GM21526 (cell line): ENCODE results near the gene IL20RB.
A peak's percentile ranks its signal among the peaks of the same experiment; 100 is the strongest.
"Not testable (repeated sequence)": the region's sequence is repeated elsewhere in the genome, so short reads cannot be mapped to it uniquely, and the experiment has no call there.

Experiments used
- ATAC-seq: cut with Tn5 transposase; IDR thresholded peaks from one replicate; pipeline ENCODE4 v1.9.1; 2021; ENCODE audit warnings: moderate library complexity; ENCODE audit not compliant: unreplicated experiment, low FRiP score

The IL20RB gene

DNA sequence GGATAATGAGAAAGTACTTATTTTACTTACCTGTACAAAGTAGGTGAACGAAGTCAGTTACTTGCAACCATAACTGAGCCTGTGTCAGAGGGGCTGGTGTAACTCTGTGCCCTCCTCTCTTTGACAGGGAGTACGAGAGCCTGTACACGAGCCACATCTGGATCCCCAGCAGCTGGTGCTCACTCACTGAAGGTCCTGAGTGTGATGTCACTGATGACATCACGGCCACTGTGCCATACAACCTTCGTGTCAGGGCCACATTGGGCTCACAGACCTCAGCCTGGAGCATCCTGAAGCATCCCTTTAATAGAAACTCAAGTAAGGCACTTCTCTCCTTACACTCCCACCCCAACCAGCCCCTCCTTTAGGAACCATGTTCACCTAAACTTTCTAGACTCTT, 24.2 kb downstream of the IL20RB start:
- ATAC-seq, result no peak

GRCh38 chr3:136982520-136983138, 24.8 kb downstream of the IL20RB start:
- ATAC-seq, result no peak

DNA sequence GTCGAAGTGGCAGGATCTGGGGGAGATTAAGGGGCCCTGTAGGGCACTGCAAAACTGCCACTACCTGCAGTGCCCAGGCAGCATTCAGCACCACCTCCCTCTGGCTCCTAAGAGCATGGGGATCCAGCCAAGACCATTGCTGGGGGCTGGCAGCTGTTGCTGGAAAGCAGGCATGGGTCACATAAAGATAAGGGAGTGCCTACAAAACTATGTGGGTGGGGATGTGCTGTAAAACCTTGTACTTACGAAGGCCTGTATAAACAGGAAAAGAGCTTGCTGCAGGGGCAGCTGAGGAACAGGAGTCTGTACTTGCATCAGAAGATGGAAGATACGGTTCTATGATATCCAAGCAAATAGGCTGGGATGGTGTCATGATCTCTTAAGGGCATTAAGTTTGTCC, 27.1 kb downstream of the IL20RB start:
- ATAC-seq, result no peak

DNA sequence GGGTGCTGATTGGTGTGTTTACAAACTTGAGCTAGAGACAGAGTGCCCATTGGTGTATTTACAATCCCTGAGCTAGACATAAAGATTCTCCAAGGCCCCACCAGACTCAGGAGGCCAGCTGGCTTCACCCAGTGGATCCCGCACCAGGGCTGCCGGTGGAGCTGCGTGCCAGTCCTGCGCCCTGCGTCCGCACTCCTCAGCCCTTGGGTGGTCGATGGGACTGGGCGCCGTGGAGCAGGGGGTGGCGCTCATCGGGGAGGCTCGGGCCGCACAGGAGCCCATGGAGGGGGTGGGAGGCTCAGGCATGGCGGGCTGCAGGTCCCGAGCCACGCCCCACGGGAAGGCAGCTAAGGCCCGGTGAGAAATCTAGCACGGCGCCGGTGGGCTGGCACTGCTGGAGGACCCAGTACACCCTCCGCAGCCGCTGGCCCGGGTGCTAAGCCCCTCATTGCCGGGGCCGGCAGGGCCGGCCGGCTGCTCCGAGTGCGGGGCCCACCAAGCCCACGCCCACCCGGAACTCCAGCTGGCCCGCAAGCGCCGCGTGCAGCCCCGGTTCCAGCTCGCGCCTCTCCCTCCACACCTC, 29.7 kb downstream of the IL20RB start:
- not testable (repeated sequence) for ATAC-seq

DNA sequence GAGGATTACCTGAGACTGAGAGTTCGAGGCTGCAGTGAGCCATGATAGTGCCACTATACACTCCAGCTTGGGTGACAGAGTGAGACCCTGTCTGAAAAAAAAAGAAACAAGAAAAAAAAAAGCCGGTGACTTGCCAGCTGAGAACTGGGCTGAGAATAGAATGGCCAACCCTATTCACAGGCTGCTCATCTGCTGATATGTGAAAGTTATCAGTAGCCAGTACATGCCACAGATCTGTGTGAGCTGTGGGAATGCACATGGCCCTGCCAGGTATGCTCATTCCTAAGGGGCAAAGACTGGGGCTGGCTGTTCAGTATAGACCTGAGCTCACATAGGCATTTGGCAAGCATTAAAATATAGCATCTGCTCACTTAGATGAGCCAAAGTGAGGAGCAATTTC, 30.9 kb downstream of the IL20RB start:
- no peak for ATAC-seq

DNA sequence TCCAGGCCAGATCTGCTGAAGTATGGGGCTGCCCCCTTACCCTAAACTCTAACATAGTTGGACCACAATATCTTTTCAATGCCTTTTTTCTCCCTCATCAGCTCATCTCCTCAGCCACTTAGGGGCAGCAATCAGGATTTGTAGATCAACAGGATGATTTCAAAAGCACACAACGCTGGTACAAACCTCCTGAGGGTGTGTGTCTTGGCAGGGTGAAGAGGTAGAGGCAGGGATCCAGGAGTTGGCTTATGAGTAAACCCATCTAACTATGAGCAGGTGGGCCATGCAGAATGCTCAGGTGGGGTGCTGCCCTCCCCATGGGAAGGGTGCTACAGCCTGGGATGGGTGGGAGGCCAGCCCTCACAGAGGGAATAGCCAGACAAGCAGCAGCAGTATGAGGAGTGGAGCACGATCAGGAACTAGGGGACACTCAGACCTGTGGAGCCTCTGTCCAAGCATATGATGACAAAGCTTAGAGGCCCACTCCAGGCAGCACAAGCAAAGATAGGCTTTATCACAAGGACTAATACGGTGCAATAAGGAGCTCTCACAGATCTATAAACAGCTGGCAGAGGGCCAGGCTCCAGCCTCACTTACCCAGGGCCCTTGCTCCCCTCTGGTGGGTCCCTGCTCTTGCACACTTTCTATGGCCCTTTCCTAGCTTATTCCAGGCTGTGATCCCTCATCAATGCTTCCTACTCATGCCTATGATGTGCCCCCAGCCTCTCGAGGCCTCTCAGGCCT, 32.2 kb downstream of the IL20RB start:
- ATAC-seq, result no peak

- no peak for ATAC-seq
These were observed 33.0 kb downstream of the IL20RB start for GRCh38 chr3:136990826-136991225.

DNA sequence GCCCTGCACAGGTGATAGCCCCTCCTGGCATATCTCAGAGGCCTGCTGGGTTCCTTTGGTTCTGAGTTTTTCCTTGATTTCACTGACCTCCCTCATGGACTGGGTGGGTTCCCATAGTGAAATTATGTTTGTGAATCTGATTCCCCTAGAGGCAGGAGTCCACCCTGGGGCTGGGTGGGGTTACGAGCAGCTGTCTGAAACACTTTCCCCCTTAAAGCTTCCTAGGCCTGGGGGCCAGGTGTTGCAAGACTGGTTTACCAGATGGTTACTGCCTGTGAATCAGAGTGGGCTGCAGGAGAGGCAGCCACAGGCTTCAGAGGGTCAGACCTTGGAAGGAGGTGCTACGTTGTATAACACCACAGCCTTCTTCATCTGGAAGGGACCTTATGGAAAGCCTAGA, 34.3 kb downstream of the IL20RB start:
- no peak for ATAC-seq

DNA sequence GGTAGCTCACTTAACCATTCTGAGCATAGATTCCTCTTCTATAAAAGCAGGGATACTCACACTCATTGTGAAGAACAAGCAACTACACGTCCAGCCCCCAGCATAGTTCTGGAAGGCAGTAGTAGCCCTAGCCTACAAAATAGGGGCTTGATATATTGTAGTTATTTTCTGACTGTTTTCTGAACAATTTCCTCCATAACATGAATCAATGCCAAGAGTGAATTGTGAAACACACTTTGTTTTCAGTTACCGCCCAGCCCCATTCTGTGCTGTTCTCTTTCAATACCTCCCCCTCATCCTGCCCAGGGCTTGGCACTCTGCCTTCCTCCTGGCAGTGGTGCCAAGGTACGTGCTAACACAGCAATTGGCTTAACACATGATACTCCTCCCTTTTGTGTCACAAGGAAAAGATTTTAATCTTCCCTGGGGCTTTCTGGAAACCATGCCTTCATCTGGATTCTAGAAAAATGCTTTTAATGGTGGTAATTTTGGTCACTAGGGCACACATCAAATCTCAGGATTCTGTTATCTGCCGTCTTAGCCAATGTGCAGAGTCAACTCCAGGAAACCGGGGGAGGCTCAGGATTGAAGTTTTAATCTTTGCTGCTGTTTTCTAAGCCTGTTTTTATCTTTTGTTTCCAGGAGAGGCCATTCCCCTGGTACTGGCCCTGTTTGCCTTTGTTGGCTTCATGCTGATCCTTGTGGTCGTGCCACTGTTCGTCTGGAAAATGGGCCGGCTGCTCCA, 37.2 kb downstream of the IL20RB start:
- no peak for ATAC-seq

DNA sequence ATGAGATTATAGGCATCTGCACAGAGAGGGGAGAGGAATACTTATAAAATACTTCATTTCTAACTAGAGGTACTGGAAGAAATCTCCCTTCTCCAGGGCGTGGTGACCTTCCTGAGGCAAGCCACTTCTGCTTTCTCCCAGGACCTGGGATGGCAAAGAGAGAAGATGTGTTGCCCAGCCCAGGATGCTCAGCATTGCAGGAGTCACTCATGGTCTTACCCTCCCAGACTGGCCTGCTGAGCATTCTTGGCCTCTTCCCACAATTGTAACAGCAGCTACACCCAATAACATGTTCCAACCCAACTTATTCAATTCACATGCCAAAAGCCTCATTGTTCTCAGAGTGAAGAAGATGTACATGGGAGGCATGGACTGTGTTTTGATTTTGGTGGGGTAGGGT, 37.9 kb downstream of the IL20RB start:
- ATAC-seq, result no peak

DNA sequence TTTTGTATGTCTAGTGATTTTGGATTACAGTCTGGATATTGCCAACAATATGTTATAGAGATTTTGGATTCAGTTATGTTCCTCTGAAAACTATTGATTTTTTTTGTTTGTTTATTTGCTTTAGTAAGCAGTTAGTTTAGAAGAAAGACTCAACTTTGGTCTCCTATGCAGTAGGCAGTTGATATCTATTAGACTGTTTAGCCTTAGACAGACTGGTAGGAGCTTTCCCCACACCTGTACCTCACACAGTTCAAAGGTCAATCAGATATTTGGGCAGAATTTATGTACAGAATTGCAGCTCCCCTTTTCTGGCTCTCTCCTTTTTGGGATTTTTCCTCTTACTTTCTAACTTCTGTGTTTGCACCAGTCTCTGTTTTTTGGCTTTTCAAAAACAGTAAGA, 42.3 kb downstream of the IL20RB start:
- no peak for ATAC-seq

DNA sequence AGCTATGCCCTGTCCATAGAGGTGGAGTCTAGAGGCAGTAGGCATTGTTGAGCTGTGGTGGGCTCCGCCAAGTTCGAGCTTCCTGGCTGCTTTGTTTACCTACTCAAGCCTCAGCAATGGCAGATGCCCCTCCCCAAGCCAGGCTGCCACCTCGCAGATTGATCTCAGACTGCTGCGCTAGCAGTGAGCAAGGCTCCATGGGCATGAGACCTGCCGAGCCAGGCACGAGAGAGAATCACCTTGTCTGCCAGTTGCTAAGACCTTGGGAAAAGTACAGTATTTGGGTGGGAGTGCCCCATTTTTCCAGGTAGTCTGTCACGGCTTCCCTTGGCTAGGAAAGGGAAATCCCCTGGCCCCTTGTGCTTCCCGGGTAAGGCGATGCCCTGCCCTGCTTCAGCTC, 49.6 kb downstream of the IL20RB start:
- ATAC-seq, result not testable (repeated sequence)

GRCh38 chr3:137008131-137008530, 50.3 kb downstream of the IL20RB start:
- no peak for ATAC-seq

GRCh38 chr3:137008976-137009375, 51.2 kb downstream of the IL20RB start:
- no peak for ATAC-seq

GRCh38 chr3:137010137-137010536, 52.4 kb downstream of the IL20RB start:
- ATAC-seq, result no peak

GRCh38 chr3:137011153-137011552, 53.4 kb downstream of the IL20RB start:
- no peak for ATAC-seq

- no peak for ATAC-seq
These were observed 54.3 kb downstream of the IL20RB start for GRCh38 chr3:137012097-137012501.

DNA sequence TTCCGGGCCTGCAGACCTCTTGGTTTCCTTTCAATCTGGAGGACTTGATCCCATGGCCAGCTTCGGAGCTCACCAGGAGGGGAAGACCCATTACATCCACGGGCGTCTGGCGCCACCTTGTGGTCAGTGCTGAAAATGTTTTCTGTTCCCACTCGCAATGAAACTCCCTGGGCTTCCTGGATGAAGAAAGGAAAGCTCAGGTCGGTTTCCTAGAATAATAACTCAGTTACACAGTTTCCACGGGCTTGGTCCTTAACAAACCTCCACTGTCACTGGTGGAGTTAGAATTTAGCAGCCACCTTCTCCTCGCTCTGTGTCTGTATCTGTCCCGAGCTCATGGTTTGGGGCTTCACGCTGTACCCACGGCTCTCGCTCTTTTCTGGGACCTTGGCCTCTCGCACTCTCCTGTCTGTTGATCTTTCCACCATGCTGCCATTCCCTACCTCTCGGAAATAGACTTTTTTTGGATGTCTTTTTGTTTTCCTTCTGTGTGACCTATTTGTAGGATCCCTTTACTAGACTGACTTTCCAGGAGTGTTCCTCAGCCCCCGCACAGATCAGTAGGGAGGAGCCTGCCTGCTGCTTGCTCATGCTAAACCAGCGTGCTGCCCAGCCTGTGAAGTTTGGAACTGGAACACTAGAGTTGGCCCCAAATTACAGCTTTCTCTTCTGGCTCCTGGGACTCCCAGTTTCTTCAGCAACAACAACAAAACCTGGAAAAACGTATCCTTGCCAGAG, 56.3 kb downstream of the IL20RB start:
- peak; percentile 73 for ATAC-seq

DNA sequence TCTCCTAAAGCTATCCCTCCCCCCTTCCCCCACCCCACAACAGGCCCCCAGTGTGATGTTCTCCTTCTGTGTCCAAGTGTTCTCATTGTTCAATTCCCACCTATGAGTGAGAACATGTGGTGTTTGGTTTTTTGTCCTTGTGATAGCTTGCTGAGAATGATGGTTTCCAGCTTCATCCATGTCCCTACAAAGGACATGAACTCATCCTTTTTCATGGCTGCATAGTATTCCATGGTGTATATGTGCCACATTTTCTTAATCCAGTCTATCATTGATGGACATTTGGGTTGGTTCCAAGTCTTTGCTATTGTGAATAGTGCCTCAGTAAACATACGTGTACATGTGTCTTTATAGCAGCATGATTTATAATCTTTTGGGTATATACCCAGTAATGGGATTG, 59.5 kb downstream of the IL20RB start:
- ATAC-seq, result not testable (repeated sequence)

DNA sequence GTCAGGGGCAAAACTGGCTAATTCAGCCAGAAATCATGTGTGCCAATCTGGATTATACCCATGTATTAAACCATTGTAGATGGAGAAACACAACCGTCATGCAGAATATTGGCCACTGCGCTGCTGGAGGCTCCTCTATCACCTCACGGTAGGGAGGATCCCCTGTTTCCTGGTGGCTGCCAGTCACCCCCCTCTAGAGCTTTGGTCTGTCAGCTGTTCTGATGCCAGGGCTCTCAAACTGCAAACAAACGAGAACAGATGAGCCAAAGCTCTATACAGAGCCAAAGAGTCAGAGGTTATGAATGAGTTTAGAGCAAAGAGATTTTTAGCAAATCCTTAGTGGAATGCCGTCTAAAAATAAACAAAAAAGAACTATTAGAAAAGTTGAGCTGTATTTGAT, 62.5 kb downstream of the IL20RB start:
- ATAC-seq, result no peak

- no peak for ATAC-seq
These were observed 63.1 kb downstream of the IL20RB start for GRCh38 chr3:137020888-137021287.
